T-cell (primary cell): ENCODE results near the gene SCTR. TPM values are rescaled to one million over a fixed set of nuclear protein-coding genes. Genes with fewer than 3 reads are reported as not detected.

ENCODE experiments used
- ATAC-seq, 4 experiments: fragments of 200-7000 bp in 3 of 4; fragments of 150-1000 bp in 1 of 4; cut with Tn5 transposase; replicated peaks in 1 of 4; 1 replicate in 3 of 4; 2 replicates in 1 of 4; pipeline ENCODE4 v1.10.0; 2021; ENCODE audit warnings: moderate library complexity in 3 of 4, mild to moderate bottlenecking in 2 of 4, moderate number of reproducible peaks in 1 of 4
- CTCF ChIA-PET, 2 donors: fragments of 300-600 bp; sonication (Branson Sonifier 250); formaldehyde crosslinking; loops; one replicate each; lab custom pipeline; 2022; ENCODE audit warnings: antibody characterized with exemption in 2 of 2; lab: Charles Lee
- POLR2A ChIA-PET, 2 donors: fragments of 300-600 bp; sonication (Branson Sonifier 250); formaldehyde crosslinking; loops; one replicate each; lab custom pipeline; 2022; ENCODE audit warnings: antibody characterized with exemption in 2 of 2; lab: Charles Lee
- DNase-seq, 35 experiments: peaks; one replicate each; pipeline versions ENCODE4 v3.0.0 to v3.0.0-alpha.2; 2013 to 2023
- H3K27ac ChIP-seq: one replicate; pipeline ENCODE4 v1.5.1; 2013; ENCODE audit warnings: low read length
- H3K27me3 ChIP-seq, 2 experiments: replicated peaks in 1 of 2; 1 replicate in 1 of 2; 2 replicates in 1 of 2; pipeline versions ENCODE4 v1.6.1 to v1.7.0; 2013; ENCODE audit warnings: low read length in 1 of 2, mixed read lengths in 1 of 2; ENCODE audit not compliant: control insufficient read depth in 2 of 2, insufficient read depth in 2 of 2; ENCODE audit errors: extremely low read depth in 1 of 2
- H3K36me3 ChIP-seq, 2 donors: 1 replicate in 1 of 2; 2 replicates in 1 of 2; pipeline versions ENCODE4 v1.6.1 to v1.7.0; 2013; ENCODE audit warnings: low read length in 1 of 2; ENCODE audit not compliant: control insufficient read depth in 2 of 2, insufficient read depth in 1 of 2; ENCODE audit errors: extremely low read depth in 1 of 2
- H3K4me1 ChIP-seq, 2 experiments: 1 replicate in 1 of 2; 2 replicates in 1 of 2; pipeline versions ENCODE4 v1.6.1 to v1.7.0; 2013; ENCODE audit warnings: low read length in 2 of 2, mixed read lengths in 1 of 2; ENCODE audit not compliant: insufficient read depth in 2 of 2, control insufficient read depth in 1 of 2; ENCODE audit errors: extremely low read depth in 1 of 2
- H3K4me3 ChIP-seq, 2 donors: 1 replicate in 1 of 2; 2 replicates in 1 of 2; pipeline versions ENCODE4 v1.5.1 to v1.7.0; 2013; ENCODE audit warnings: mild to moderate bottlenecking in 2 of 2, low read length in 1 of 2, moderate library complexity in 1 of 2; ENCODE audit not compliant: control insufficient read depth in 1 of 2; ENCODE audit errors: extremely low read depth in 1 of 2
- H3K9me3 ChIP-seq: 2 replicates; pipeline ENCODE4 v1.7.0; 2013
- H3K27ac Mint-ChIP-seq, 2 donors: one replicate each; pipeline ENCODE4 v1.8.0; 2020 to 2021; ENCODE audit warnings: mild to moderate bottlenecking in 2 of 2, mixed read lengths in 2 of 2
- H3K27me3 Mint-ChIP-seq, 2 donors: one replicate each; pipeline ENCODE4 v1.8.0; 2021 to 2022; ENCODE audit warnings: mixed read lengths in 2 of 2
- H3K36me3 Mint-ChIP-seq: one replicate; pipeline ENCODE4 v1.8.0; 2021; ENCODE audit warnings: mixed read lengths
- H3K4me1 Mint-ChIP-seq, 3 donors: one replicate each; pipeline ENCODE4 v1.8.0; 2020 to 2022; ENCODE audit warnings: mixed read lengths in 3 of 3, mild to moderate bottlenecking in 1 of 3
- H3K4me3 Mint-ChIP-seq, 3 donors: one replicate each; pipeline ENCODE4 v1.8.0; 2020 to 2022; ENCODE audit warnings: mild to moderate bottlenecking in 3 of 3, mixed read lengths in 3 of 3, moderate library complexity in 3 of 3
- H3K9me3 Mint-ChIP-seq, 3 donors: one replicate each; pipeline ENCODE4 v1.8.0; 2020 to 2022; ENCODE audit warnings: mixed read lengths in 3 of 3
- WGBS: methylation state at CpG from one replicate; pipeline ENCODE4 v1.1.5; 2013; ENCODE audit warnings: missing lambda C conversion rate; ENCODE audit not compliant: insufficient coverage; 5-methylcytosine and 5-hydroxymethylcytosine counted together
- total RNA-seq, 35 experiments: library from RNA in 6 of 35; stranded (reverse) in 6 of 35; fragments of 120-200 nt in 1 of 35; gene quantifications; one replicate each; pipeline versions ENCODE4 v1.2.1 to v1.2.4 and lab custom pipeline; 2013 to 2026

Gene SCTR
- total RNA-seq, 5 donors from 2014 or later (not counting 1 experiment from before 2014, with no cell fraction given) = not detected

DNA sequence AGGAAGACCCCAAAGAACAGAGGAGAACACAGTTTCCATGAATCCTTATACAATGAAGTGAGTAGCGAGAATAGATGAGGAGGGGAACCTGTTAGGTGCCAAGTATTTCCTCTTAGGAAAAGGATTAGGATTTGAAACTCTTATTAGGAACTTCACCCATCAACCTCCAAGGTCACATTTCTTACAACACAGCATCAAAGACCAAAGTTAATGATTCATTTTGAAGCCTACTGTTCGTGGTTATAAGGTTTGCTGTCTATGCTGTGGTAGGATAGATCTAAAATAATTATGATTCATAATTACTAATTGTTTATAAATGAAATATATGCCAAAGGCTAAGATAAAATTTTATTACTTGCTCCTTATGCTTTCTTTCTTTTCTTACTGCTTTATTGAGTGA lies 26.1 kb upstream of the SCTR start:
- Mint-ChIP-seq H3K4me1 (no peaks in the 10 kb centered on the region), H3K4me3 (no peak overlapping the region), H3K27ac (no peak overlapping the region), H3K36me3 (no peaks in the 10 kb centered on the region), H3K9me3 (peaks cover 0 to 4% (median 0%) of the 10 kb centered on the region in 3 donors), H3K27me3 (peaks cover 19 to 26% of the 10 kb centered on the region in 2 donors)
- WGBS = no CpG with 5 or more reads among the region's 2 CpGs
- H3K4me1 ChIP-seq = no peaks in the 10 kb centered on the region
- ChIA-PET POLR2A (no interaction called here), CTCF (no interaction called here)
- no peak overlapping the region for H3K27ac ChIP-seq
- H3K9me3 ChIP-seq = no peaks in the 10 kb centered on the region
- no peaks in the 10 kb centered on the region for H3K36me3 ChIP-seq
- H3K4me3 ChIP-seq = no peak overlapping the region
- H3K27me3 ChIP-seq = peaks cover 0 to 11% of the 10 kb centered on the region in 2 experiments
- DNase-seq (no peak), ATAC-seq (no peak)

DNA sequence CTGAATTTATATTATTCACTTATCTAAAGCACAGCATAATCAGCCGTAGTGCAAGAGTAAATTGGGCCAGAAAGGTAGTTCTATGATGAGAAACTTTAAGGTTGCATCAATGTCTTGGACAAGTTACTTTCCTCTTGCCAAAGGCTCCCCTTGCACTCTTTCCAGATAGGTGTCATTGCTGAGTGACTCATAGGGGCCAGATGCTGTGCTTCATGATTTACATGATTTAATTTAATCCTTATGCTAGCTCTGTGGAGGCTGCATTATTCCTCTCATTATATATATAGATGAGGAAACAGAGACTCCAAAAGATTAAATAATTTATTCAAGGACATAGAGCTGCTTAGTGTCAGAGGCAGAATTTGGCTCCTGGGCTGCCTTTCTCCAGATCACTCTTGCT lies 25.0 kb upstream of the SCTR start:
- H3K27me3 ChIP-seq = peaks cover 0 to 20% of the 10 kb centered on the region in 2 experiments
- H3K9me3 Mint-ChIP-seq = peaks cover 0 to 4% (median 0%) of the 10 kb centered on the region in 3 donors
- no CpG with 5 or more reads among the region's 1 CpG for WGBS
- H3K4me3 ChIP-seq = no peak overlapping the region
- peaks cover 0 to 3% (median 2%) of the 10 kb centered on the region in 3 donors for H3K4me1 Mint-ChIP-seq
- POLR2A ChIA-PET = no interaction called here
- H3K9me3 ChIP-seq = no peaks in the 10 kb centered on the region
- ATAC-seq (no peak), DNase-seq (no peak)
- H3K36me3 Mint-ChIP-seq = no peaks in the 10 kb centered on the region
- H3K4me3 Mint-ChIP-seq = no peak overlapping the region
- H3K36me3 ChIP-seq = no peaks in the 10 kb centered on the region
- H3K27ac ChIP-seq = no peak overlapping the region
- H3K27me3 Mint-ChIP-seq = peaks cover 24 to 33% of the 10 kb centered on the region in 2 donors
- H3K27ac Mint-ChIP-seq = no peak overlapping the region
- H3K4me1 ChIP-seq = peaks cover 0 to 3% of the 10 kb centered on the region in 2 experiments
- CTCF ChIA-PET = no interaction called here

DNA sequence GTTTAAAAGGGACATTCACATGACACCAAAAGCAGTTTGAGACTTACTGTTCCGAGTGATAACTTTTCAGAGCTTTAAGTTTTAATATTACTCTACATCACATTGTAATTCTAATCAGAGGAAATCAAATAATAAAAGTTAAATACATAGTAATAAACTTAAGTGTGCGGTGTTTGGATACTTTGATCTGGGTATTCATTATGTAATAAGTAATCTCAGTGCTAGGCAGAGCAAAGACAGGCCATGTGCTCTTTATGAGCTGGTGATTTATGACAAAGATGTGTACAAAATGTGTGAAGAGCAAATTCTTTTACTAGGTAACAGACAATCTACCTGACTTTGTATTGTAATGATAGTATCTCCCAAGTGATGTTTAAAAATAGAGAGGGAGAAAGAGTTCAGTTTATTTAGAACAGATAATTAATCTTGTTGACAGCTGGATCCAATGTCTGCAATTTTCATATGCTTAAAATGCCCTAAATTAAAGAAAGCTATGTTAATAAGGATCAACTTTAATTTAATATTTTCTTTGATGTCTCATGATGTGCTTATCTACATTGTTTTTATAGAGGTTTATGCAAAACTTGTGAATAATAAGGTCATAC lies 24.3 kb upstream of the SCTR start:
- H3K27me3 Mint-ChIP-seq = peaks cover 29 to 37% of the 10 kb centered on the region in 2 donors
- peaks cover 5 to 7% (median 6%) of the 10 kb centered on the region in 3 donors for H3K4me1 Mint-ChIP-seq
- Histone ChIP-seq H3K4me1 (peaks cover 0 to 7% of the 10 kb centered on the region in 2 experiments), H3K27ac (no peak overlapping the region), H3K9me3 (no peaks in the 10 kb centered on the region), H3K4me3 (no peak overlapping the region), H3K36me3 (no peaks in the 10 kb centered on the region), H3K27me3 (peaks cover 0 to 24% of the 10 kb centered on the region in 2 experiments)
- no peak overlapping the region for H3K27ac Mint-ChIP-seq
- H3K4me3 Mint-ChIP-seq = no peak overlapping the region
- ATAC-seq (no peak), DNase-seq (no peak)
- no peaks in the 10 kb centered on the region for H3K36me3 Mint-ChIP-seq
- ChIA-PET CTCF (interaction anchor here in 1 of 2 donors (0.6 kb wide), 1 partner anchor 209 kb away, joined by 4 read pairs; no protein-coding TSS in a partner anchor), POLR2A (no interaction called here)
- no CpG with 5 or more reads among the region's 2 CpGs for WGBS
- H3K9me3 Mint-ChIP-seq = peaks cover 0 to 4% (median 0%) of the 10 kb centered on the region in 3 donors

DNA sequence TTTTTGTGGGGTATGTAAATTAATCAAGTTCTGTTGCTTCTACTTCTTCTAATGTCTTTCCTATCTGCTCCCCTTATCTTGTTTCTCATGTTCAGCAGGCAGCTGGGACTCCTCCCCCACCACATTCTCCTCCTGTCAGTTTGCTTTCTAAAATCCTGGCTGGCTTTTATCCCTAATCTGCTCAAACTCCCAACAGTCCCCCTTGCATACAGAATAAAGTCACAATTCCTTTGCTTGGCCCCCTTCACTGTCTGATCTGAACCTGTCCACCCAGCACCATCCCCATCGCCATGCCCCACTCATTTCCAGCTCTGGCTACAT lies 22.1 kb upstream of the SCTR start:
- no peaks in the 10 kb centered on the region for H3K36me3 Mint-ChIP-seq
- H3K27ac ChIP-seq = no peak overlapping the region
- H3K4me1 Mint-ChIP-seq = peaks cover 6 to 12% (median 8%) of the 10 kb centered on the region in 3 donors
- H3K9me3 ChIP-seq = no peaks in the 10 kb centered on the region
- peaks cover 0 to 7% of the 10 kb centered on the region in 2 experiments for H3K4me1 ChIP-seq
- H3K4me3 ChIP-seq = no peak overlapping the region
- H3K27me3 ChIP-seq = peaks cover 4 to 35% of the 10 kb centered on the region in 2 experiments
- ChIA-PET POLR2A (no interaction called here), CTCF (no interaction called here)
- WGBS = 86% methylated on average over 1 of the region's 1 CpG
- H3K9me3 Mint-ChIP-seq = peaks cover 0 to 4% (median 0%) of the 10 kb centered on the region in 3 donors
- H3K27ac Mint-ChIP-seq = no peak overlapping the region
- H3K36me3 ChIP-seq = no peaks in the 10 kb centered on the region
- no peak overlapping the region for H3K4me3 Mint-ChIP-seq
- H3K27me3 Mint-ChIP-seq = peaks cover 43 to 48% of the 10 kb centered on the region in 2 donors
- ATAC-seq (no peak), DNase-seq (no peak)

DNA sequence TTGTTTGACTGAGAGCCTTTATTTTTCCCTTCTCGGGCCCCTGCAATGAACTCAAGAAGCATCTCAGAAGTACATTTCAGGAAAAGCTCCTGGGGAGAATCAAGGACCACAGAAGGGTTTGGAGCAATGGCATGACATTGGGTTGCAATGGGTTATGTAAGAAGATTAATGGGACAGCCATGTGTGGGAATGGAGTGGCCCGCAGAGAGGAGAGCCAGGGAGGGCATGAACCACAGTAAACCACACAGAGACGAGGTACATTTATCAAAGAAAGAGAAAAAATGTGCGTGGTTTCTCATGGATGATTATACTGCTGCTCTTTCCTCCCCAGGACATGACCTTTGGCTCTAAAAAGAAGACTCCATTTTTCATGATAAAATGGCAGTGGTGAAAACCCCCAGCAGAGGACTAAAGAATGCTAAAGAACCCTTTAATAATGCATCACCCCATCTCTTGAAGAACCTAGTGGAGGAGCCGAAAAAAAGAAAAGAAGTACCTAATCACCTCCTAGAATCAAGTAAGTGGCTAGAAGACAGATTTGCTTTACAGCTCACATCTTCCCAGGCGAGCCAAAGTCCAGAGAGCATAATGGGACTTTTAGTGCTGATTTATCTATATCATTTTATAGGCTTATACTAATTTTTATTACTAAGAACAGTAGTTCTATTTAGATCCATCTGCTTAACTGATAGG lies 21.6 kb upstream of the SCTR start:
- Histone ChIP-seq H3K9me3 (no peaks in the 10 kb centered on the region), H3K36me3 (no peaks in the 10 kb centered on the region), H3K4me1 (peaks cover 0 to 7% of the 10 kb centered on the region in 2 experiments), H3K27ac (no peak overlapping the region), H3K4me3 (no peak overlapping the region), H3K27me3 (peaks cover 4 to 35% of the 10 kb centered on the region in 2 experiments)
- no peak for ATAC-seq
- Mint-ChIP-seq H3K27me3 (peaks cover 45 to 51% of the 10 kb centered on the region in 2 donors), H3K36me3 (no peaks in the 10 kb centered on the region), H3K4me3 (no peak overlapping the region), H3K4me1 (peaks cover 6 to 12% (median 8%) of the 10 kb centered on the region in 3 donors), H3K27ac (no peak overlapping the region), H3K9me3 (peaks cover 0 to 4% (median 0%) of the 10 kb centered on the region in 3 donors)
- DNase-seq = no peak
- ChIA-PET POLR2A (no interaction called here), CTCF (no interaction called here)
- WGBS = no CpG with 5 or more reads among the region's 6 CpGs

DNA sequence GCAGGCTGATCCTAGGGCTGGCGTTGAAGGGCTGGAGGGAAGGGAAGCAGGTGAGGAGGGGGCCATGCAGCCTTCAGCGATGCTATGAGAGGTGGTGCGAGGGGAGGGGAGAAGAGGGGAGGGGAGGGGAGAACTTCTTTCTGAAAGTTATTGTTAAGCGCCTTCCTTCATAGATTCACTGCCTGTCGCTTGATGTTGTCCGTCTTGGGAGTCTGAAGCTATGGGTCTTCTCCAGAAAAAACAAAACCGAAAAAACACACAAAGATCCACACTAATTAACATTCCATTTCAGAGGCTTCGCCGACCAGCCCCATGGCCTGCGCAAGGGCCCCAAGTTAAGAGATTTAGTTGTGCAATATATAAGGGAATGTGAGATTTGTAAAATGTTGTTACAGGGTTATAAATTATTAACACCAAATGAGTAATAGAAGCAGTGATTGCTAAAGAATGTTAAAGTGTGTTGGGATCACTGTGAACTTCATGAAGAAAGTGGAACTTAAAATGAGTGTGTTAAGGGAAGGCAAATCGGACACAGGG lies 20.7 kb upstream of the SCTR start:
- H3K27ac ChIP-seq = no peak overlapping the region
- 67% methylated on average over 3 of the region's 11 CpGs for WGBS
- H3K27me3 Mint-ChIP-seq = peaks cover 51 to 56% of the 10 kb centered on the region in 2 donors

More for the DNA sequence above, 20.7 kb upstream of the SCTR start:
- H3K9me3 Mint-ChIP-seq = peaks cover 0 to 4% (median 0%) of the 10 kb centered on the region in 3 donors
- DNase-seq (no peak), ATAC-seq (no peak)
- POLR2A ChIA-PET = no interaction called here
- no peaks in the 10 kb centered on the region for H3K36me3 Mint-ChIP-seq
- peak overlapping the region in 1 of 3 donors; percentile 56 for H3K4me3 Mint-ChIP-seq
- no peaks in the 10 kb centered on the region for H3K9me3 ChIP-seq
- no peaks in the 10 kb centered on the region for H3K36me3 ChIP-seq
- H3K4me1 ChIP-seq = peaks cover 0 to 7% of the 10 kb centered on the region in 2 experiments
- peaks cover 4 to 41% of the 10 kb centered on the region in 2 experiments for H3K27me3 ChIP-seq
- CTCF ChIA-PET = no interaction called here
- peaks cover 6 to 12% (median 8%) of the 10 kb centered on the region in 3 donors for H3K4me1 Mint-ChIP-seq
- no peak overlapping the region for H3K4me3 ChIP-seq
- no peak overlapping the region for H3K27ac Mint-ChIP-seq
